ENCODE data around the gene RPN1.
A peak's percentile ranks its signal among the peaks of the same experiment; 100 is the strongest.

Gene RPN1

DNA sequence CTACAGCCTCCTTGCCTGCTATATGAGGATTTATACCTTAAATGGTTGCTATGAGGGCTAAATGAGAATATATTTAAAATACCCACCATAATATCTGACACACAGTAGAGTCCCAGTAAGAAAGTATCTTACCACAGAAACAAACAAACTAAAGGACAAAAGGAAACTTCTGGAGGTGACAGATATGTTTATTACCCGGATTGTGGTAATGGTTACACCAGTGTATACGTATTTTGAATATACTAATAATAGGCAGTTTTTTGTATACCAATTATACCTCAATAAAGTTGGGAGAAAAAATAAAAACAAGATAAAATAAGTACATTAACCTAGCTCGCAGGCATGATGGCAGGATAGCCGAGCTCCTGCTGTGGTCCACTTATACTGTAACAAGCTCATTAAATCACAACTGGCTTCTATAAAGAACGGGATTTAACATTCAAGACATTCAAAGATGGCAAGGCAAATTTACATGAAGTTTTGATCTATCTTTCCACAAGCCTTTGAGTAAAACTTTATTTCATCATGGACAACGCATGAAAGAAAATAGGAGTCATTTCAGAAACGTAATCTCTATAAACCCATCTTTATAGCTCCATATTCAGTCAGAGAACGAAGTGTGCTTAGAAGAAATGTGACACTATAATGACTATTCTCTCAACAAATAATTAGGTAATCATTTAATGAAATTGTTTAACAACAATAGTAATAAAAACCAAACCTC, 1.5 kb downstream of the RPN1 start:
- peak; percentile 11 for DNase-seq

DNA sequence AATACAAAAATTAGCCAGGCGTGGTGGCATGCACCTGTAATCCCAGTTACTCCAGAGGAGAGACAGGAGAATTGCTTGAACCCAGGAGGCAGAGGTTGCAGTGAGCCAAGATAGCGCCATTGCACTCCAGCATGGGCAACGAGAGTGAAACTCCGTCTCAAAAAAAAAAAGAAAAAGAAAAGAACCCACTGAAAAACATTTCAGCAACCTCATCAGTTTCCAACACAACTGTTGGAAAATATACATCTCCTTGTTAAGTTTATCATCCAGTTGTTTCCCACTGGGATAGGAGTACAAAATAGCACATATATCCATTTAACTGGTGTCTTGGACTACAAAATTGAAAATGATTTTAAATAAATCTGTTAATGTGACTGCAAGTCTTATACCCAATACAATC, 2.2 kb downstream of the RPN1 start:
- DNase-seq: no peak

DNA sequence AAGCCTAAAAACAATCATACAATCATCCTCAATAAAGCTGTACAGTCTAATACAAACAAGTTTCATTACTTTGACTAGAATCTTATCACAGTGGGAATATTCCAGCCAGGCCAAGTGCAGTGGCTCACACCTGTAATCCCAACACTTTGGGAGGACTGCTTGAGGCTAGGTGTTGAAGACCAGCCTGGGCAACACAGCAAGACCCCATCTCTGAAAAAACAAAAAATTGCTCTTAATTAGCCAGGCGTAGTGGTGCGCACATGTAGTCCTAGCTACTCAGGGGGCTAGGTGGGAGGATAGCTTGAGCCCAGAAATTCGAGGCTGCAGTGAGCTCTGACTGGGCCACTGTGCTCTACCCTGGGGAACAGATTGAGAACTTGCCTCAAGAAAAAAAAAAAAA, 3.3 kb downstream of the RPN1 start:
- no peak for DNase-seq

DNA sequence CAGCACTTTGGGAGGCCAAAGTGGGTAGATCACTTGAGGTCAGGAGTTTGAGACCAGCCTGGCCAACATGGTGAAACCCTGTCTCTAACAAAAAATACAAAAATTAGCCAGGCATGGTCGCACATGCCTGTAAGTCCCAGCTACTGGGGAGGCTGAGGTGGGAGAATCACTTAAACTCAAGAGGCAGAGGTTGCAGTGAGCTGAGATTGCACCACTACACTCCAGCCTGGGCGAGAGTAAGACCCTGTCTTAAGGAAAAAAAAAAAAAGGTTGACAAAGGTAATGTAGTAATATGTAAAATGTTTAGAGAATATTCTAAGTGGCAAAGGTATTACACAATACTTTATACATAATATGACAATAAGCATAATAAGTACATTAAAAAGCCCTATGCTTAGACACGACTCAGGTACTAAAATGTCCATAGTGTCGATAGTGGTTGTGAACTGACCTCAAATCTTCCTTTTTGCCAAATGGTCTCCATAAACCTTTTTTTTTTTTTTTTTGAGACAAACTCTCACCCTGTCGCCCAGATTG, 16.5 kb downstream of the RPN1 start:
- DNase-seq: no peak

DNA sequence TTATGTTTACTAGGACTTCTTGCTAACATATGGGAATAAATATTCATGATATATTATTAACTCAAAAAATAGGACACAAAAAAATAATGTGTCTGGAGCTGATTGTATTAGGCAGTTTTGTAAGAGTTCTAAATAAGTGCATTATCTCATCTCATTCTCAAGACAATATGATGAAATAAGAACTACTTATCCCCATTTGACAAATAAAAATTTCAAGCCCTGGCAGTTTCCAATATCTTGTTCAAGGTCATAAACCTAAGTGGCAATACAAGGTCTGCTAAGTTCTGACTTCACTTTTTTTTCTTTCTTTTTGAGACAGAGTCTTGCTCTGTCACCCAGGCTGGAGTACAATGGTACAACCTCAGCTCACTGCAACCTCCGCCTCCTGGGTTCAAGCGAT, 18.3 kb downstream of the RPN1 start:
- DNase-seq: no peak

DNA sequence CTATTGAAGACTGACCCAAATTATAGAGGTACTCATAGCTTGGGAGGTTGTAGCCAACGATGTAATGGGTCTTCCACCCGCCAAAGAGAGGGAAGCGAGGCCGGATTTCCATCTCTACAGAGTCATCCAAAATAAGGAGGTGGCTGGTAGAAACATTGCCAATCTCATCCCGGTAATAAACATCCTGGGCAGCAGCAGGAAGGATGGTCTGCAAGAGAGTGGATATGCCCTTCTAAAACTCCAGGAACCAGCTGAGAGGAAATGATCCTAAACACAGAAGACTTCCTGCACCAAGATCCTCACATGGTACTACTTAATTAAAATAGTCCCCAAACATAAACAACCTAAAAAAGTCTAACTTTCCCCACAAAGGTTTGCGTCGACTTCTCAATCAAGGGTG, 20.7 kb downstream of the RPN1 start:
- no peak for DNase-seq

DNA sequence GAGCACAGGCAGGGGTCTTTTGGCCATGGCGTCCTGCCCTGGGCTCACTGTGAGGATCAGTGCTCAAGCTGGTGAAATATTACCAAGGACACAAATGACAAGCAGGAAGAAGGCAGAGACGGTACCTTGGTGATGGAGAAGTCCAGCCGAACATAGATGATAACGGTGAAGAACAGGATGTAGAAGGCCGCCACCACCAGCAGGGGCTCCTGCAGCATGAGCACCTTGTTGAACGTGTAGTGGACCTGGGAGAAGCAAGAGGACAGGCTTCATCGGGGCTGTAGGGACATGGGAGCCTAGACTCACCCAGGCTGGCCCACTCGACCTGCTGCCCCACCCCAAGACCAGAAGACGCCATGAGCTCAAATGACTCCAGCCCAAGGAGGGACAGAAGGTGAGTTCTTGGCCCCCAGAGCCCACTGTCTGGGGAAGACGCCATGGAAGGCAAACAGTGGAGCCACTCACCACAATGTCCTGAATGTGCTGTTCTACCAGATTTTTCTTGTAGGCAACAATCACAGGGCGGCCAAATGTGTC, 25.1 kb downstream of the RPN1 start:
- no peak for DNase-seq

DNA sequence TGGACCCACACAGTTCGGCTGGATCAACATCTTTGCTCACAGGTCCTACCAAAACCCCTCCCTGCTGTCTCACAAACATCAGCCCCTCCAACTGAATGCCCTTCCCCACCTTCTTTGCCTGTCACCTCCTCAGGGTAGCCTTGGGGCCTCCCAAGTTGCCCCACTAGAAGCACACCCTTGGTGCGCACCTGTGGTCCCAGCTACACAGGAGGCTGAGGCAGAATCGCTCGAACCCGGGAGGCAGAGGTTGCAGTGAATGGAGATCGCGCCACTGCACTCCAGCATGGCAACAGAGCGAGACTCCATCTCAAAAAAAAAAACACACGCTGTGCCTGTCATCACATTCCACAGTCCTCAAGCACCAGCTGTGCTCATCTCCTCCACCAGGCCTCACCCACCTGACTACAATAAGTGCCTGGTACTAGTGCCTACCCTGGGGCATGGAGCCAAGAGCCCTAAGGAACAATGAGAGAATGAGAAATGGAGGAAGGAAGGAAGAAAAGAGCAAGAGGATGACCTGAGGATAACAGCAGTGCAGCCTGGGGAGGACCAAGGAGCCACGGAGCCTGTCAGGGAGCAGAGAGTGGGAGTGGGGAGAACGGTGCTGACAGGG, 26.0 kb downstream of the RPN1 start:
- DNase-seq: peak; percentile 1

DNA sequence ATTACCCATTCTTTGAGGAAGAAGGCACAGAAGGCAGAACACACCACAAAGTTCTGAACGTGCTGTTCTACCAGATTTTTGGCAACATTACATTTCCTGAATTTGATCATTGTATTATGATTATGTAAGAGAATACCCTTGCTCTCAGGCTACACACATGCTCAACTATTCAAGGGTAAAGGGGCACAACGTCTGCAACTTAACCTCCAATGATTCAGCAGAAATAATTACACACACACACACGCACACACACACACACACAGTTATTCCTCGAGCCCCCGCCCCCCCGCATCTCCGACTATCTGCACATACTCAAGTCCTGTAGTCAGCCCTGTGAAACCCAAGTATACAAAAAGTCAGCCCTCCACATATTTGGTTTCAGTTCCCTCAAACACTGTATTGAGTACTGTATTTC, 26.8 kb downstream of the RPN1 start:
- DNase-seq: no peak

DNA sequence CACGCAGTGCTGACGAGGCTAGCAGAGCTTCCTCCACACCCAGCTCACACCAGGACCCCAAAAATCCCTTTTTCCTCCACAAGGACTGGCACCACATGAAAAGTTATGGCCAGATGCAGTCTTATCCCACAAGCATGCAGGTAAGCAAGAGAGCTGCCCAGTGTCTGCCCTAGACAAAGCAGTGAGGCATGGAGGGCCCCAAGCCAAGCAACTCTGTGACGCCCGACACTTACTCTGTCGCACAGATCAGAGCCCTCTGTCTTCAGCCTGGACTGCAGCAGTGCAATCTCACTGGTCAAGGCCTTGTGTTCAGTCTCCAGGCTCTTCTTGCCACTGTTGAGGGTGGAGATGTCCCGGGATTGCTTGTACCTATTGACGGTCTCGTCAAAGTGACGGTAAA, 28.7 kb downstream of the RPN1 start:
- no peak for DNase-seq

DNA sequence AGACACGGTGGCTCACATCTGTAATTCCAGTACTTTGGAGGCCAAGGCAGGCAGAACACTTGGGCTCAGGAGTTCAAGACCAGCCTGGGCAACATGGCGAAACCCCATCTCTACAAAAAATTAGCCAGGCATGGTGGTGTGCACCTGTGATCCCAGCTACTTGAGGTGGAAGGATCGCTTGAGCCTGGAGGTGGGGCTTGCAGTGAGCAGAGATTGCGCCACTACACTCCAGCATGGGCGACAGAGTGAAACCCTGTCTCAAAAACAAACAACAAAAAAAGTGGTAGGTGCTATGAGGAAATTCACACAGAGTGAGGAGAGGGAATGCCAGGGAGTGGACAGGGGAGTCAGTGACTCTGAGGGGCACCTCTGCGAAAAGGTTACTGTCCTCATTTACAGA, 29.4 kb downstream of the RPN1 start:
- no peak for DNase-seq

DNA sequence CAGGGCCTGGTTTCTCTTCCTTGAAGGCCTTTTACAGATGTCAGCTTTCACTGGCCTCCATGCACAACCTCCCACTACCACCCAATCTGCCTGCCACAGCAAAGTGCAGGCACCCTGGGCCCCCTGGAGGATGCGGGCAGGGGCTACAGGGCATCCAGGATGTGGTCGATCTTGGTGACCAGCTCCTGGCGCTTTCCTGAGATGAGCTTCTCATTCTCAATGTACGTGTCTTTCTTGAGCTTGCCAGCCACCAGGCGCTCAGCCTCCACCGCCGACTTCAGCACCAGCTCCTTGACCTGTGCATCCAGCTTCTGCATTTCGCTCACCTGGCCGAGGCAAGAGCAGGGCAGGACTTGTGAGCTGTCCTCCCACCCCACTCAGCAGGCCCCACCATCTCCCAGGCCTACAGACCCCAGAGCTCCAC, 30.3 kb downstream of the RPN1 start:
- DNase-seq: no peak

DNA sequence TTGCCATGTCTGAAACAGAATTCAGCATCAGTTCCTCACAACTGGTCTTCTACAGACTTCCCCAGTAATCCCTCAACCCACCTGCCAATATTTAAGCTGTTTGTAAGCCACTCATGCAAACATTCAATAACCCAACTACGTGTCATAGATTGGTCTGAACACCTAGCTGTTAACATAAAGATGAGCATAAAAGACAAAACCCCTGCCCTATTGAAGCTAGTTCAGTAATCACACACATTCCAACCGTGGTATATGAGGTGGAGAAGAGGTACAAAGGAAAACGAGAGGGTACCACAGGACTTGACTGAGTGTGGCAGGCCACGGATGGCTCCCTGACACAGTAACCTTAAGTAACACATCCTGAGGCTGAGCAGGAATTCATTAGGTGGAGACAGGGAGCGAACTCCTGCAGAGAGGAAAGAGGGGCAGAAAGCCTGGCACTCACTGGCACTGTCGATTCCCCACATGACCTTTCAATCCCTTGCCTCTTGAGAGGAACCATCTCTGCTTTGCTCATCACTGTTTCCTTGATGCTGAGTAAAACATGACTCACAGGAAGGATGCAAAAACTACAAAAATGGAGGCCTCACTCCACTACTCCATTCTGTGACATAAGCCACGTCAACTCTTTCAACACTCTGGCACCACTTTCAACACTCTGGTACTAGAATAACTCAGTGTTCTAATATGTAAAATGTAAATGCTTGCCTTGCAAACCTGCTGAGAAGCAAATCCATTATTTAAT, 31.3 kb downstream of the RPN1 start:
- DNase-seq: no peak

DNA sequence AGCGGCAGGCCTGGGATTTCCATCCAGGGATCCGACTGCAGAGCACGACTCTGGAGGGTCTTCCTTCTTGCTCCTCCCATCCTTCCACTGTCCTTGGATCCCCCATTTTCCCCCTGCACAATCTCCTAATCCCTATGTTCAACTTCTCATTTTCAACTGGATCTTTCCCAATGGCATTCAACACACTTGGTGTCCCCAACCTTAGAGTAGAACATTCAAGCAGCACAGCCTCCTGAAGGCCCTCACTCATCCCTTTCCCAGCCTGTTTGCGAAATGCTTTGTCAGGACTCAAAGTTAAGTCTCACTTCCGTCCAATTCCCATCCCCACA, 32.3 kb downstream of the RPN1 start:
- DNase-seq: no peak

DNA sequence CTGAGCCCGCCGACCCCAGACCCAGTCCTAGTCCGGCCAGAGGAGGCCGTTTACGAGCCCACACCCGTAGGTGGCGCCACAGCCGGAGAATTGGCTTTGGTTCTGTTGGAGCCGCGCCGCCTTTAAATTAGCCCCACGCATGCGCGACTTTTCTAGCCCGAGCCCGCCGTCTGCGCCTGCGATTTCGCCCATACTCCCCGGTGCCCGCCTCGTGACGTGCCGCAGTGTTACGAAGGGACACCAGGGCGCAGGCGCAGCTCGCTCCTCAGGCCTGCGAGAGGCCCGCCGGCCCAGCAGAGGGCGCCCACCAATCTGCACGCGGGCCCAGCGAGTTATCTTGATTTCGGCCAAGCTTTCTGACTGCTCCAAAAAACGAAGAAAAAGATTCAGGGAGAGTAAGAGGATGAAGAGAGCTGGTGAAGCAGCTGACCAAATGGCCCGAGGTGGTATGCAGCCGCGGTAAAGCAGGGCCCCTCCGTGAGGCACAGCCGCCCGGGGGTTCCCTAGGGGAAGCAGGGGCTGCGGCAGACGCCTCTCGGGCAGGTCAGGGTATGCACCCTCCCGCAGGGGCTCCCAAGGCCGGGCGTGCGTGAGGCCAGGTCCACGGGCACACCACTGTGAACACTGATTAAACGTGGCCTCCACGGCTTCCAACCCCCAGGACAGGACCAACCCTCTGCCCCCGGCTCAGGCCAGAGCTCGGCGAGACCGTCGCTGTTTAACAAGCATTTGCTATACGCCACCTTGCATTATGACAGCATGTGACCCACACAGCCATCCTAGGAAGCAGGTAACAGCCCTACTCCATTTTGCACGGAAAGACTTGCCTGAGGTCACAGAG, 32.8 kb downstream of the RPN1 start:
- DNase-seq: peak; percentile 89

DNA sequence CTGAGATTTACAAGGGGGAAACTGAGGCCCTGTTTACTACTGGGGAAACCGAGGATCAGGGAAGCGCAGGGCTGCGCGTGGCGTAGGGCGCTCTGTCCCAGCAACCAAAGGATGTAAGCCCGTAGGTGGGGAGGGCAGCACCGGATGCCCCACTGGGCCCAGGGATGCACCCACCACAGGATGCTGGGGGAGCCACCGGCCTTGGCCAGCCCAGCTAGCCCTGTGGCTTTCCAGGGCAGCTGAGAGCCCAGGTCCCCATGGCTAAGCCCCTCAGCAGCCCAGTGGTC, 33.4 kb downstream of the RPN1 start:
- no peak for DNase-seq

DNA sequence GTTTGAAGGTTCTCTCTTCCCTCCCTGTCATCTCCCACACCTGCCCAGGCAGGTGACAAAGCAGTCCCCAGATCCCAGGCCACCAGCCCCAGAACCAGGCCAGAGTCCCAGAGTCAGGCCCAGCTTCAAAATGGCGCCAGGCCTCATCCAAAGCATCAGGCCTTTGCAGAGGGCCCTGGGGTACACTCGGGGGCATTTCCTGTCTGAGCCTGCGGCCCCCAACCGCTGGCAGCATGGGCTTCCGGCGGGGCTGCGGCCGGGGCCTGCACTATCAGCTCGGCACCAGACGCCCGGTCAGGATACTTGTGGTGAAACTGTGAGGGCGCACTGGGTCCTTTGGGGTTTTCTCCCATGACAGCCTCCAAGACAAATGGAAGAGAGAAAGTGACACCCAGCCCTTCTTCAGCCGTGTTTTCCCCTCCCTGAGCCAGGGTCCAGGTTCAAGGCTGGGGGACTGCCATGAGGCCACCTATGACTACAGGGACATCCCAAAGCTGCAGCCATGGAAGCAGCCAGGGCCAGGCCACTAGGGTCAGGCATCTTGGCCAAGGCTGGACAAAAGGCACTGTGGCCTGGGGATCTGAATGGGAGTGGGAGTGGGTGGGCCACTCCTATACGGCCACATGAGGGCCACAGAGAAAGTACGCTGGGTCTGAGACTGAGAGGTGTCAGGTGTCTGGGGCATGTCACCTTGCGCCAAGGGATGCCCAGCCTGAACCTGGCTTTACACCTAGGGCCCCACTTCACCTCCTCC, 33.9 kb downstream of the RPN1 start:
- no peak for DNase-seq

DNA sequence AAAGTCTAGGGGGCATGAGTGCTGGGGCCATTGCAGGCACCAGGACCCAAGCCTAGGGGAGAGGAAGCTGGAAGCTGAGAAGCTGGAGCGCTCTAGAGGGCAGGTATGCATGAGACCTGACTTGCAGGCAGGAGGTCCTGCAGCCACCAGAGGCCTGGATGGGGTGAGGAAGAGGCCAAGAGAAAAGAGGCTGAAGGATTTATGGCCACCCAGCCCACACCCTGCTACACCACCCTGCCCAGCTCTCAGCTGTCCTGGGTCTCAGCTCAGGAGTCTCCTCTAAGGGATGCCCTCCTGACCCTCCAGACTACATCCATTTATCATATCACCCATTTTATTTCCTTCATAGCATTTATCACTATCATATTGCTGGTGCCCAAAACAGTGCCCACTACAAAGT, 36.5 kb downstream of the RPN1 start:
- DNase-seq: no peak

DNA sequence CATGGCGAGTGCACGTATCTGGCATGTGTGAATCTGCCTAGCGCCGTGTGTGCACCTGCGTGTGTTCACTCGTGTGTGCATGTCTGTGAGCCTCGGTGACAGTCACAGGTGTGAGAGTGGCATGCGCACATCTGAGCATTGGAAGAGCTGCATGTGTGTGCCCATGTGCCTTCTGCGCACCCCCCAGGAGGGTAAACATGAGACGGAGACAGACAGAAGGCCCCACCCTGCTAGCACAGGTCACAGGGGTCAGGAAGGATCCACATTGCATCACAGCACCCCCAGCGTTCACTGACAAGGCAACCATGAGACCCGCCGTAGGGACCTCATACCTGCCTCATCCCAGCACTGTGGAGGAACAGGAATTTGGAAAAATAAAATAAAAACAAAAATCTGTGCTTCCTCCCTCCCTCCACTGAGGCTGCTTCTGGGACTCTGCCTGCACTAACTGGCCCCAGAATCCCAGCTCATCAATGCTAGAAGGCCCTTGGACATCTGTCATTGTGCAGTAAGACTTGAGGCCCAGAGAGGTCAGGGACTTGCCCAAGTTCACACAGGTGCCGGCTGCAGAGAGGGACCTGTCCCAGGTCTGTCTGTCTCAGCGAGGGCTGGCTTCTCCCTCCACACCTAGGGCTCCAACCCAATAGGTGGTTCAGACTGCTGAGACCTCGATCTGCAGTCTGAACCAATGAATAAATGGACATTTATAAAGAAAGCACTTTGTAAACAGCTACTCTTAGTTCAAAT, 37.4 kb downstream of the RPN1 start:
- DNase-seq: no peak

DNA sequence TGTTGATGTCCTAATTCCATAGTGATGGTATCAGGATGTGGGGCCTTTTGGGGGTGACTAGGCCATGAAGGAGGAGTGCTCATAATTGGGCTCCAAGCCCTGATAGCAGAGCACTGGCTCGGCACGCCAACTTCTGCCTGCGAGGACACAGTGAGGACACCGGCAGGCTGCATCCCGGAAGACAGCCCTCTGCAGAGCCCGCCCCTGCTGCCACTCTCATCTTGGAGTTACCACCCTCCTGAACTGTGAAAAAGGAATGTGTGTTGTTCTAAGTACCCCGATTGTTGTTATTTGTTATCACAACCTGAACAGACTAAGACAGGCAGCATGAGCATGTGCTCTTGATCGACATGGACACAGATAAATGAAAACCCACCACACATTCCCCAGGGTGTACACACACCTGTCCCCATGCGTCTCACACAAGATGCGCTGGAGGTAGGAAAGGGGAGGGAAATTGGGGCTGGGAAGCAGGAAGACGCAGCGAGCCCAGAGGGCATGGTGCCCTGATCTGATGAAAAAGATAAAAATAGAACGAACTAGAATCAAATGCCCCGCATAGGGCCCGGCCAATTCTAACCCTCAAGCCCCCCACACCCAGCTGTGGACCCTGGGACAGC, 40.1 kb downstream of the RPN1 start:
- no peak for DNase-seq

DNA sequence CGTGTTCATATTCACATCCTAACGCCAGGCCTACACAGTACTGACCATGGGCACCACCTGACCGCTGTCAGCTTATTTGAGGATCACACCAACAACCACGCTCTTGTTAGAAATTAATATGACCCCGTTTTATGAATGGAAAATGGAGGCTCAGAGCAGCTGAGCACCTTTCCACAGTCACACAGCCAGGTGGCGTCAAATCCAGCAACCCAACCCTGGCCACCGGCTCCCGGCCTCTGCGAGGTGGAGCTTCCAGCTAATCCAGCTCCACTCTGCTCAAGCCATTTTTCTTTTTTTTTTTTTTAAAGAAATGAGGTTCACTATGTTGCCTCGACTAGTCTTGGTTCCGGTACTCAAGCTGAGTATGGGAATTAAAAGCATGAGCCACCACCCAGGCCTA, 41.3 kb downstream of the RPN1 start:
- DNase-seq: no peak
